ENCODE data around the gene TWIST2. TPM values are rescaled to one million over a fixed set of nuclear protein-coding genes. Genes with fewer than 3 reads are reported as not detected.

TWIST2 gene
- polyA plus RNA-seq, 1 of the 3 experiments (the other 2 are of a cell fraction), result 19.5 TPM

DNA sequence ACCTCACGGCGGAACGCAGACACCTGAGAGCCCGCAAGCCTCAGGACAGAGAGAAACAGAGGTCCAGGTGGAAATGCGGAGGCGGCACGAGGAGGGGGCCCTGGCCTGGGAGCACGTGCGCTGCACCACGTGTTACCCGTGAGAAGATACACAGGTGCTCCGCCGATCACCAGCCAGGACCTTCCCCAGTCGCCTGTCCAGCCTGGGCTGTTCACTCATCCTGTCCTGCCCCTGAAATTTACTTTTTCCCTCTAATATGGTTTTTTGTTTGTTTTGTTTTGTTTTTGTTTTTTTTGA, 44.3 kb downstream of the TWIST2 start:
- ChIA-PET CTCF (interaction anchor here (1.1 kb wide), 1 partner anchor 17 kb away, joined by 3 read pairs; no protein-coding TSS in a partner anchor), POLR2A (no interaction called here)
- no peaks in the 10 kb centered on the region for H3K27me3 ChIP-seq (ENCODE audit: insufficient read depth)
- no peak overlapping the region for H2AFZ ChIP-seq (ENCODE audit: low read depth)
- no peak overlapping the region for H3K4me3 ChIP-seq (ENCODE audit: low read depth in 2 of 2, low read length in 1 of 2)
- TF ChIP-seq EP300 (IDR thresholded peaks at IDR 0.05; ENCODE audit: borderline replicate concordance in 1 of 2, low read depth in 1 of 2, low read length in 1 of 2) (no peak), FOXJ3 (CRISPR knock-in tag; IDR thresholded peaks at IDR 0.05) (no peak), GABPA (IDR thresholded peaks at IDR 0.05; ENCODE audit: low read depth) (no peak), JUND (IDR thresholded peaks at IDR 0.05) (no peak), NRF1 (IDR thresholded peaks at IDR 0.05; ENCODE audit: low read depth, low read length) (no peak), YY1 (IDR thresholded peaks at IDR 0.05; ENCODE audit: low read depth) (no peak), FOSL2 (IDR thresholded peaks at IDR 0.05; ENCODE audit: borderline replicate concordance, low read depth) (no peak), POLR2AphosphoS5 (IDR thresholded peaks at IDR 0.05; ENCODE audit: low read depth, low read length) (no peak), RXRA (IDR thresholded peaks at IDR 0.05; ENCODE audit: borderline replicate concordance, low read depth) (no peak), SIN3A (IDR thresholded peaks at IDR 0.05; ENCODE audit: borderline replicate concordance, low read depth, low read length) (no peak), ZBTB33 (IDR thresholded peaks at IDR 0.05; ENCODE audit: borderline replicate concordance, low read depth) (no peak), SMC3 (IDR thresholded peaks at IDR 0.05; ENCODE audit: low read depth, low read length) (no peak), TEAD4 (IDR thresholded peaks at IDR 0.05; ENCODE audit: borderline replicate concordance, insufficient read depth) (no peak), GATA2 (CRISPR knock-in tag; IDR thresholded peaks at IDR 0.05) (no peak)
- H3K9me3 ChIP-seq, result no peaks in the 10 kb centered on the region
- H4K20me1 ChIP-seq (ENCODE audit: insufficient read depth), result no peaks in the 10 kb centered on the region
- no peaks in the 10 kb centered on the region for H3K79me2 ChIP-seq (ENCODE audit: insufficient read depth)
- no peak overlapping the region for H3K27ac ChIP-seq (ENCODE audit: low read depth in 2 of 2, low read length in 1 of 2)
- H3K36me3 ChIP-seq (replicated peaks in 1 of 2; ENCODE audit: control insufficient read depth in 1 of 2, insufficient read depth in 2 of 2, low read length in 1 of 2), result no peaks in the 10 kb centered on the region
- no peak for DNase-seq
- no peak overlapping the region for H3K9ac ChIP-seq
- WGBS (ENCODE audit: low lambda C conversion rate), result 93% methylated on average over 8 of the region's 14 CpGs
- no peak overlapping the region for H3K4me2 ChIP-seq
- no peaks in the 10 kb centered on the region for H3K9me2 ChIP-seq
- H3K4me1 ChIP-seq (ENCODE audit: control insufficient read depth in 1 of 2, insufficient read depth in 2 of 2, low read depth in 1 of 2, low read length in 1 of 2), result no peaks in the 10 kb centered on the region
- H3F3A ChIP-seq (replicated peaks; ENCODE audit: insufficient read depth), result no peaks in the 10 kb centered on the region

DNA sequence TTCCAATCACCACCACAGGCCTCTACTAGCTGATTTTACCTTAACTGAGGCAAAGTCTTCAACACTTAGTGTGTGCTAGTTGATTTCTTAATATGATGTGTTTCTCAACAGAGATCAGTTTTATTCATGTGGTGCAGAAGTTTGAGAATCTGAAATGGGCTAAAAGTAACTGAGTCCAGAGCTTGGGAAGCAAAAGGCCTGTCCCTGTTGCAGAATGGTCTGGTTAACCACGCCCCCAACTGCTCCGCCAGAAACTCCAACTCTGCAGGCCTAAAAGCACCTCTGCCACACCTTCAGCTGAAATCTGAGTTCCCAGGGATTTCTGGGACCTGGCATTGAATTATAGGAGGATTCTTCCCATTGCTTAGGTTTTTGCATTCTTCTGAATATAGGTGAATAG, 44.9 kb downstream of the TWIST2 start:
- Histone ChIP-seq H3F3A (replicated peaks; ENCODE audit: insufficient read depth) (no peaks in the 10 kb centered on the region), H3K4me1 (ENCODE audit: control insufficient read depth in 1 of 2, insufficient read depth in 2 of 2, low read depth in 1 of 2, low read length in 1 of 2) (no peaks in the 10 kb centered on the region), H3K79me2 (ENCODE audit: insufficient read depth) (no peaks in the 10 kb centered on the region), H3K27me3 (ENCODE audit: insufficient read depth) (no peaks in the 10 kb centered on the region), H3K4me3 (ENCODE audit: low read depth in 2 of 2, low read length in 1 of 2) (no peak overlapping the region), H2AFZ (ENCODE audit: low read depth) (no peak overlapping the region), H3K9me2 (no peaks in the 10 kb centered on the region), H3K36me3 (replicated peaks in 1 of 2; ENCODE audit: control insufficient read depth in 1 of 2, insufficient read depth in 2 of 2, low read length in 1 of 2) (no peaks in the 10 kb centered on the region), H3K4me2 (no peak overlapping the region), H3K27ac (ENCODE audit: low read depth in 2 of 2, low read length in 1 of 2) (no peak overlapping the region), H4K20me1 (ENCODE audit: insufficient read depth) (no peaks in the 10 kb centered on the region), H3K9me3 (no peaks in the 10 kb centered on the region), H3K9ac (no peak overlapping the region)
- POLR2A ChIA-PET, result no interaction called here
- TF ChIP-seq USF2 (IDR thresholded peaks at IDR 0.05; ENCODE audit: borderline replicate concordance, low read depth, low read length) (no peak), FOXJ3 (CRISPR knock-in tag; IDR thresholded peaks at IDR 0.05) (no peak), POLR2AphosphoS5 (IDR thresholded peaks at IDR 0.05; ENCODE audit: low read depth, low read length) (no peak)
- WGBS (ENCODE audit: low lambda C conversion rate), result 85% methylated on average over 2 of the region's 2 CpGs
- CTCF ChIA-PET, result interaction anchor here (1.1 kb wide), 1 partner anchor 18 kb away, joined by 3 read pairs; no protein-coding TSS in a partner anchor
- DNase-seq, result no peak
